Keratinocyte (primary cell): ENCODE measurements around the gene C19orf38.

Experiments used
- EZH2 ChIP-seq: IDR thresholded peaks from one replicate; pipeline ENCODE4 v1.6.1; 2012; ENCODE audit warnings: inconsistent platforms, mild to moderate bottlenecking, low read length, moderate library complexity
- TF ChIP-seq, protein P1 (sequence below), 3 experiments: IDR thresholded peaks in 1 of 3; conservative IDR thresholded peaks in 1 of 3; optimal IDR thresholded peaks in 1 of 3; 2 replicates in 2 of 3; 3 replicates in 1 of 3; pipeline versions ENCODE3 to v1.5.1; 2011; ENCODE audit warnings: low read length in 3 of 3, mild to moderate bottlenecking in 3 of 3, moderate library complexity in 2 of 3, control low read depth in 1 of 3, inconsistent platforms in 1 of 3; ENCODE audit not compliant: insufficient read depth in 2 of 3; ENCODE audit errors: extremely low read depth in 1 of 3

DNA sequence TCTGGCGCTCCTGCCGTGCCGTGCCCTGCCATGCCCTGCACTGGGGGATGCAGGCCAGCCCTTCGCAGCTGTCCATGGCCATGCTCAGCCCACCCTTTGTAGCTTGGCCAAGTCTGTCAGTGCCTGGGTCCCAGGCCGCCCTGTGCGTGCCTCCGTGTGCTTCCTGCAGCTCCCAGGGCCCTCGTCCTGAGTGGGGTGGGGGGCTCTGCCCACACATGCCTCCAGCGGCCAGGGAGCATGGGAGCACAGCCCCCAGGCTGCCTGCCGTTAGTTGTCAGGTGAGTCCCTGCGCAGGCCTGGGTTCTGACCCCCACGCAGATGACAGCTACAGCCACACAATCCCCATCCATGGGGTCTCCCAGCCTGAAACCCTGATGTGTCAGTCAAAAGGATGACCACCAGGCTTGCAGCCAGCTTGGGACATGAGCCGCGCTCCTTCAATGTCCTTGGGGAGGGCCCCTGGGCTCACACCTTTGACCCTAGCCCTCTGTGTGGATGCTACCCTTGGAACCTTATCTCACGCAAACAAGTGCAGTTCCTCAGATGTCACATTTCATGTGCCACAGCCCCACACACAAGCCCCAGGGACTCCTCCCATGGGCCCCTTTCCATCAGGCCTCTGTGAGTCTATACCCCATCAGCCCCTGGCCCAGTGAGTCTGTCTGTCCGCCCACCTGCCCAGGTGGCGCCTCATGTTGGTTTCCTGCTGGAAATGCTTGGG, 36.7 kb upstream of the C19orf38 start:
- TF ChIP-seq, protein P1, sequence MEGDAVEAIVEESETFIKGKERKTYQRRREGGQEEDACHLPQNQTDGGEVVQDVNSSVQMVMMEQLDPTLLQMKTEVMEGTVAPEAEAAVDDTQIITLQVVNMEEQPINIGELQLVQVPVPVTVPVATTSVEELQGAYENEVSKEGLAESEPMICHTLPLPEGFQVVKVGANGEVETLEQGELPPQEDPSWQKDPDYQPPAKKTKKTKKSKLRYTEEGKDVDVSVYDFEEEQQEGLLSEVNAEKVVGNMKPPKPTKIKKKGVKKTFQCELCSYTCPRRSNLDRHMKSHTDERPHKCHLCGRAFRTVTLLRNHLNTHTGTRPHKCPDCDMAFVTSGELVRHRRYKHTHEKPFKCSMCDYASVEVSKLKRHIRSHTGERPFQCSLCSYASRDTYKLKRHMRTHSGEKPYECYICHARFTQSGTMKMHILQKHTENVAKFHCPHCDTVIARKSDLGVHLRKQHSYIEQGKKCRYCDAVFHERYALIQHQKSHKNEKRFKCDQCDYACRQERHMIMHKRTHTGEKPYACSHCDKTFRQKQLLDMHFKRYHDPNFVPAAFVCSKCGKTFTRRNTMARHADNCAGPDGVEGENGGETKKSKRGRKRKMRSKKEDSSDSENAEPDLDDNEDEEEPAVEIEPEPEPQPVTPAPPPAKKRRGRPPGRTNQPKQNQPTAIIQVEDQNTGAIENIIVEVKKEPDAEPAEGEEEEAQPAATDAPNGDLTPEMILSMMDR (optimal IDR thresholded peaks at IDR 0.05 in 1 of 3, IDR thresholded peaks at IDR 0.05 in 1 of 3, conservative IDR thresholded peaks at IDR 0.05 in 1 of 3; ENCODE audit: extremely low read depth in 1 of 3, insufficient read depth in 2 of 3, low read length in 3 of 3), result no peak
- TF ChIP-seq EZH2, result no peak
